Type B pancreatic cell (in vitro differentiated cells): ENCODE results near the gene MAD1L1. TPM values are rescaled to one million over a fixed set of nuclear protein-coding genes. Genes with fewer than 3 reads are reported as not detected.
A peak's percentile ranks its signal among the peaks of the same experiment; 100 is the strongest.

Experiments used
- DNase-seq: peaks from one replicate; pipeline ENCODE4 v3.0.0; 2021; ENCODE audit warnings: mixed read lengths; ENCODE audit not compliant: unreplicated experiment; ENCODE audit errors: extremely low spot score
- H3K27ac Mint-ChIP-seq: 2 replicates; pipeline ENCODE4 v1.8.0; 2021; ENCODE audit warnings: mild to moderate bottlenecking, mixed read lengths
- H3K27me3 Mint-ChIP-seq: 2 replicates; pipeline ENCODE4 v1.8.0; 2021; ENCODE audit warnings: mixed read lengths
- H3K36me3 Mint-ChIP-seq: 2 replicates; pipeline ENCODE4 v1.8.0; 2021; ENCODE audit warnings: mixed read lengths
- H3K4me1 Mint-ChIP-seq: one replicate; pipeline ENCODE4 v1.8.0; 2021; ENCODE audit warnings: mixed read lengths; ENCODE audit not compliant: unreplicated experiment
- H3K4me3 Mint-ChIP-seq: 2 replicates; pipeline ENCODE4 v1.8.0; 2021; ENCODE audit warnings: mild to moderate bottlenecking, mixed read lengths
- H3K9me3 Mint-ChIP-seq: 2 replicates; pipeline ENCODE4 v1.8.0; 2021; ENCODE audit warnings: mixed read lengths
- total RNA-seq: library from RNA; stranded (reverse); gene quantifications from 2 replicates; pipeline ENCODE4 v1.2.1, GENCODE V29; 2021; ENCODE audit warnings: low replicate concordance
- TF ChIP-seq, protein P1 (sequence below): fragments of 200-600 bp; sonication (generic); conservative IDR thresholded peaks from 2 replicates; pipeline ENCODE4 v1.5.0; 2021; ENCODE audit warnings: antibody characterized with exemption, mild to moderate bottlenecking

The MAD1L1 gene
- total RNA-seq, 1 donor from 2014 or later: 40.7 TPM

DNA sequence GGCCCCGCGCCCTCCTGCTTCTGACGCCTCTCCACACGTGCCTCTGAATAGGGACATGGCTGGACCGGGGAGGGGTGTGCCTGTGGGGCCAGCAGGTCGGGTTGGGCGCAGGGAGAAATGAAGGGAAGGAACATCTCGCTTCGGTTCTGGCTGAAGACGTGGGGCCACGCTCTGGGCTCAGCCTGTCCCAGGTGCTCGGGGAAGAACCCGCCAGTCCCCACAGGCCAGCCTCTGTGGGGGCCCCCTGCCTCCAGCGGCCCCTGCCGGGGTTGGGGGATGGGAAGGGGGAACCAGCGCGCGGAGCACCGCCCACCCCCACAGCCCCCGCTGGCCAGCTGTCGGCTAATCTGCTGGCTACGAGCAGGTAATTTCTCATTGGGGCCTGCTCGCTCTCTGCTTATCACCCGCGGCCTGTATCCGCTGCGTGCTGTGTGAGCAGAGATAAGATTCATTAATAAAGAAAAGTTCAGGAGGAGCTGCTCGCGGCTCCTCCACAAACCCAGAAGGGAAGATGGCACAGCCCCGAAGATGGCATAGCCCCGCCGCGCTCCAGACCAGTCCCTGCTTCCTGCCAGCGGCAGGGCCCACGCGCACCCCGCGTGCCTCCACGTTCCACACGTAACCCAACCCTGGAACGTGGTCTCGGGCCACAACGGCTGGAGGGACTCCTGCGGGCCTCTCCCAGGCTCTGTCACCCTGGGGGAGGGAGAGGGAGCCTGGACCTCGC is 376.4 kb downstream of the MAD1L1 start:
- Mint-ChIP-seq H3K4me1 (peaks cover 17% of the 10 kb centered on the region), H3K27me3 (peaks cover 3% of the 10 kb centered on the region), H3K4me3 (no peak overlapping the region), H3K27ac (no peak overlapping the region), H3K36me3 (no peaks in the 10 kb centered on the region), H3K9me3 (no peaks in the 10 kb centered on the region)
- no peak for DNase-seq
- TF ChIP-seq, protein P1, sequence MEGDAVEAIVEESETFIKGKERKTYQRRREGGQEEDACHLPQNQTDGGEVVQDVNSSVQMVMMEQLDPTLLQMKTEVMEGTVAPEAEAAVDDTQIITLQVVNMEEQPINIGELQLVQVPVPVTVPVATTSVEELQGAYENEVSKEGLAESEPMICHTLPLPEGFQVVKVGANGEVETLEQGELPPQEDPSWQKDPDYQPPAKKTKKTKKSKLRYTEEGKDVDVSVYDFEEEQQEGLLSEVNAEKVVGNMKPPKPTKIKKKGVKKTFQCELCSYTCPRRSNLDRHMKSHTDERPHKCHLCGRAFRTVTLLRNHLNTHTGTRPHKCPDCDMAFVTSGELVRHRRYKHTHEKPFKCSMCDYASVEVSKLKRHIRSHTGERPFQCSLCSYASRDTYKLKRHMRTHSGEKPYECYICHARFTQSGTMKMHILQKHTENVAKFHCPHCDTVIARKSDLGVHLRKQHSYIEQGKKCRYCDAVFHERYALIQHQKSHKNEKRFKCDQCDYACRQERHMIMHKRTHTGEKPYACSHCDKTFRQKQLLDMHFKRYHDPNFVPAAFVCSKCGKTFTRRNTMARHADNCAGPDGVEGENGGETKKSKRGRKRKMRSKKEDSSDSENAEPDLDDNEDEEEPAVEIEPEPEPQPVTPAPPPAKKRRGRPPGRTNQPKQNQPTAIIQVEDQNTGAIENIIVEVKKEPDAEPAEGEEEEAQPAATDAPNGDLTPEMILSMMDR: no peak

DNA sequence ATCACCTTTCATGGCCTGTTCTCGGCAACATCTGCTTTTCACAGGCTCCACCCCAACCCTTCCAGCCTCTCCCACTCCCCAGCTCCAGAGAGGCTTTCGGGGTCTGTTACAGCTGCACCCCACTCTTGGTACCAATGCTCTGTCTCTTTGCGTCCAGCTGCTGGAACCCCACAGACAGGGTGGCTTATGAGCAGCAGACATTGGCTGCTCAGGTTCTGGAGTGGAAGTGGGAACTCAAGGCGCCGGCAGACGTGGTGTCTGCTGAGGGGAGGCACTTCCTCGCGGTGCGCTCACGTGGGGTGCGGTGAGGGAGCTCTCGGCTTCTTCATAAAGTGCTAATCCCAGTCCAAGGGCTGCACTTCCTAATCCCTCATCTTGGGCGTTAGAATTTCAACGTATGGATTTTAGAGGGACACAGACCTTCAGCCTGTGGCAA is 377.0 kb downstream of the MAD1L1 start:
- Mint-ChIP-seq H3K36me3 (no peaks in the 10 kb centered on the region), H3K27me3 (peaks cover 3% of the 10 kb centered on the region), H3K4me1 (peaks cover 18% of the 10 kb centered on the region), H3K27ac (no peak overlapping the region), H3K9me3 (no peaks in the 10 kb centered on the region), H3K4me3 (no peak overlapping the region)
- DNase-seq: no peak
- TF ChIP-seq, protein P1: no peak

DNA sequence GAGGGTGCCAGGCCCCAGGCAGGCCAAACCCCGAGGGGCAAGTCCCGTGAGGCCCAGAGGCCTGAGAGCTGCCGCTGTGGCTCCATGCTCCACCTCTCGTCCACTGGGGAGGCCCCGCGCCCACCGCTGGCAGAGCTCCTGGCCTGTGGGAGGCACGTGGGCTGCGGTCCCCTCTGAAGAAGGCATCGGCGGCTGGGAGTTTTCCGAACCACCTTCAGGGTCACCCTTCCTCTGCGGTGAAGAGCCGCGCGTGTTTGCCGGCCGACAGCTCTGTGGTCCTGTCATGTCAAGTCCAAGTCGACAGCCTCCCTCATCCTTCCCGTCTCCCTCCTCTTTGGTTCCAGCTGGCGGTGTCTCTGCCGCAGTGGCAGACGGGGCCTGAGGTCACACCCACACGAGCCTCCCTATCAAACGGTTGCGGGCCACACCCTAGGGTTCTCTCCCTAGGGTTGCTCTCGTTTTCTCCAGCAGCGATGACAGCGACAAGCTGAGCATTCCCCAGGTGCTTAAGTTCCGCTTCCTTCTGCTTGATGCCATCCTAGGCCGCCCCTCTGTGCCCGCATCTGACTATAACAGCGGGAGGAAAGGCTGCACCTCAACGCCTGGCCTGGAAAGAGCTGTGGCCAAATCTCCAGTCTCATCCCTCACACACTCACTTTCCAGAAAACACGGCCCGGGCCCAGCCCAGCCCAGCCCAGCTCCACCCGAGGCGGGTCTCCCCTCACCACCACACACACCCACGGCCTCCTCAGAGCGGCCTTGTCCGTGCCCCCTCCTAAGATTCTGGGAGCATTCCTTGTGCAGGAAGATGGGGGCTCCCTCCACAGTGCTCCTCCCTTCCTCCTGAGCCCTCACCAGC is 377.6 kb downstream of the MAD1L1 start:
- no peak overlapping the region for H3K27ac Mint-ChIP-seq
- H3K4me3 Mint-ChIP-seq: no peak overlapping the region
- peaks cover 3% of the 10 kb centered on the region for H3K27me3 Mint-ChIP-seq
- H3K9me3 Mint-ChIP-seq: no peaks in the 10 kb centered on the region
- H3K36me3 Mint-ChIP-seq: no peaks in the 10 kb centered on the region
- peaks cover 18% of the 10 kb centered on the region for H3K4me1 Mint-ChIP-seq
- TF ChIP-seq, protein P1: no peak
- peak; percentile 64 for DNase-seq

DNA sequence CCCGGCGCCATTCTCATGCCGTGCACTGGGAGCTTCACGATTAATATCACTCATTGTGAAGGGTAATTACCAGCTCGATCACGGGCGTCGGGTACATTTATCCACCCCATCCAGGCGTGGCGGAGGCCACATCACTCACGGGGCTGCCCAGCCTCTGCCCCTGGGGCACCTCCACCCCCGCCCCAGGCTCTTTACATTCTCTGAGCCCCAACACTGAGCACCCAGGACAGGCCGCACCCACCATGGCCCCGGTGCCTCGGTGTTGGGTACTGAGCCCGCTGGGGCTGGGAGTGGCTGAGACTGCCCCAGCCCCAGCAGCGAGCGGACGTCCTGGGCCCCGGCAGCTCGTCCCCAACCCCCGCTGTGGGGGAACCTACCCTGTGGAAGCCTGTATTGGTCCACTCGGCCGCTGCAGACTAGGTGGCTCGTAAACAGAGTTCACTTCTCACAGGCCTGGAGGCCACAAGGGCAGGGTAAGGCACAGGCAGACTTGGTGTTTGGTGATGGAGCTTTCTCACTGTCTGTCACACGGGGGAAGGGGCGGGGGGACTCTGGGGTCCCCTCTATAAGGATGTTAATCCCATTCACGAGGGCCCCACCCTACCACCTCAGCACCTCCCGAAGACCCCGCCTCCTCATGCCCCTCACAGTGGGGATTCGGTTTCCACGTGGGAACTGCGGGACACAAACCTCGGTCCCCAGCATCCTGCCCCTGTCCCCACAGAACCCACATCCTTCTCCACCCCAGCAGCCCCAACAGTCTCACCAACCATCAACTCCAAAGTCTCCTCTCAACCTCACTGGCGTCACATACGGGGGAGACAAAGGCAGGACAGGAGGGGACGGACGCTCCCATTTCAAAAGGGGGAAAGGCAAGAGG is 378.5 kb downstream of the MAD1L1 start:
- TF ChIP-seq, protein P1: no peak
- Mint-ChIP-seq H3K4me1 (peaks cover 18% of the 10 kb centered on the region), H3K9me3 (no peaks in the 10 kb centered on the region), H3K4me3 (peak overlapping the region; percentile 71), H3K27ac (peak overlapping the region; percentile 36), H3K36me3 (no peaks in the 10 kb centered on the region), H3K27me3 (peaks cover 3% of the 10 kb centered on the region)
- DNase-seq: peak; percentile 68

DNA sequence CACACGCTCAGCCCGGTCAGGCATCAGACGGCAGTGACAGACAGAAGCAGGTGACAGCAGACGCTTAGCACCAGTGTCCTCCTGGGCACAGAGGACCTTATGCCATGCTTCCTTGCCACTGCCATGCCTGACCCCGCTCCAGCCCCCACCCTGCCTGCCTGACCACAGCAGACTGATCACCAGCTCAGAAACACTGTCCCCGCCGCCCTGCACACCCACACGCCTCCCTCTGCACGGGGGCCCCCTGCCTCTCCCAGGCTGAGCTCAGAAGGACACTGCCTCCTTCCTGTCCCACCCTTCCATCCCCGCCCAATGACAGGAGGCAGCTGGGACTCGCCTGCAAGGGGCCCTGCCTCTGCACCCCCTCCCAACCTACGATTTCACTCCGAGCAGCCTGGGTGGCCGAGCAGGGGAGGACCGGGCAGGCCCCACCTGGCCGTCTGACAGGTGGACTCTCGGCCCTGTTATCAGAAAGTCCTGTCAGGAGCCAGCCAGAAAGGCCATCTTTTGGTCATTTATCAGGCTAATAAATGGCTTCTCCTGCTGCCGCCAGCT is 379.2 kb downstream of the MAD1L1 start:
- Mint-ChIP-seq H3K9me3 (no peaks in the 10 kb centered on the region), H3K36me3 (no peaks in the 10 kb centered on the region), H3K27ac (peak overlapping the region; percentile 36), H3K4me3 (peak overlapping the region; percentile 71), H3K4me1 (peaks cover 18% of the 10 kb centered on the region), H3K27me3 (peaks cover 3% of the 10 kb centered on the region)
- TF ChIP-seq, protein P1: no peak
- no peak for DNase-seq
